Measurements from ENCODE around the gene ART3. TPM values are rescaled to one million over a fixed set of nuclear protein-coding genes. Genes with fewer than 3 reads are reported as not detected.

Gene ART3
- total RNA-seq, 1 donor from 2014 or later, result 7.3 TPM

DNA sequence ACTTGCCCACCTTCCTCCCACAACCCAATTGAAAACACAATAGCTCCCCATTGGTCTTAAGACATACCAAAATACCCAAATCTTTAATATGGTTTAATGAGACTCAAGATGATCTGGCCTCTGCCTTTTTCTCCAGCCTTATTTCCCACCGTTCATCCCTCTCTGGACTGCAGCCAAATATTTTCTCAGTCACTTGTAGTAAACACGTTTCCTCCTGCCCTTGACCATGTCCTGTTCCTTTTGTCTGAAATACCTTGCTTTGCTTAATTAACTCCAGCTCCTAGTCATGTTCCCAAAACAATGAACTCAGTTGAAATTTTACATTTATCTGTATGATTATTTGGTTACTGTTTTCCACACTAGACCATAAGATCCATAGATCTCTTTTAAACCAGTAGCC, 82.1 kb downstream of the ART3 start:
- no peak overlapping the region for H3K27ac Mint-ChIP-seq
- no peak overlapping the region for H3K4me3 Mint-ChIP-seq (ENCODE audit: low read depth)
- H3K36me3 Mint-ChIP-seq (ENCODE audit: insufficient read depth), result peaks cover 10% of the 10 kb centered on the region
- H3K4me1 Mint-ChIP-seq (ENCODE audit: low read depth), result no peaks in the 10 kb centered on the region
- no peaks in the 10 kb centered on the region for H3K27me3 Mint-ChIP-seq
- no peak for DNase-seq (ENCODE audit: low spot score, unreplicated experiment)
- H3K9me3 Mint-ChIP-seq (ENCODE audit: low read depth), result peaks cover 5% of the 10 kb centered on the region
- TF ChIP-seq, protein P1, sequence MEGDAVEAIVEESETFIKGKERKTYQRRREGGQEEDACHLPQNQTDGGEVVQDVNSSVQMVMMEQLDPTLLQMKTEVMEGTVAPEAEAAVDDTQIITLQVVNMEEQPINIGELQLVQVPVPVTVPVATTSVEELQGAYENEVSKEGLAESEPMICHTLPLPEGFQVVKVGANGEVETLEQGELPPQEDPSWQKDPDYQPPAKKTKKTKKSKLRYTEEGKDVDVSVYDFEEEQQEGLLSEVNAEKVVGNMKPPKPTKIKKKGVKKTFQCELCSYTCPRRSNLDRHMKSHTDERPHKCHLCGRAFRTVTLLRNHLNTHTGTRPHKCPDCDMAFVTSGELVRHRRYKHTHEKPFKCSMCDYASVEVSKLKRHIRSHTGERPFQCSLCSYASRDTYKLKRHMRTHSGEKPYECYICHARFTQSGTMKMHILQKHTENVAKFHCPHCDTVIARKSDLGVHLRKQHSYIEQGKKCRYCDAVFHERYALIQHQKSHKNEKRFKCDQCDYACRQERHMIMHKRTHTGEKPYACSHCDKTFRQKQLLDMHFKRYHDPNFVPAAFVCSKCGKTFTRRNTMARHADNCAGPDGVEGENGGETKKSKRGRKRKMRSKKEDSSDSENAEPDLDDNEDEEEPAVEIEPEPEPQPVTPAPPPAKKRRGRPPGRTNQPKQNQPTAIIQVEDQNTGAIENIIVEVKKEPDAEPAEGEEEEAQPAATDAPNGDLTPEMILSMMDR (IDR thresholded peaks at IDR 0.05; ENCODE audit: unreplicated experiment), result no peak

DNA sequence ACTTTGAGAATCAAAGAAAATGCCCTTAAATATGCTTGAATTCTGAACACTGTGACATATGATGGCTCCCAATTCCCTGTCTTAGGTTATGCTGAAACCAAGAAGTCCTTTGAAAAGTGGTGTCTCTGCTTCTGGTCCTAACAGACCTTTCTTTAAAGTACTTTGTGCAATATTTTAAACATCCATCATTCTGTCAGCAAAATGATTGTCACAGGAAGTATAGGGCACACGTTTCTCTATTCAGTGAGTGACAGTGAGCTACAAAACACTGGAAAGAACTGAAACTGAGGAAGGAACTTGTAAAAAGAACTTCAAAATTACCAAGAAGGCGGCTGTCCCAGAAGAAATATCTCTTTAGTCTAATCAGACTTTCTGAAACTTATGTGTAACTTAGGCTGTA, 85.8 kb downstream of the ART3 start:
- no peak overlapping the region for H3K4me3 Mint-ChIP-seq (ENCODE audit: low read depth)
- no peaks in the 10 kb centered on the region for H3K27me3 Mint-ChIP-seq
- H3K36me3 Mint-ChIP-seq (ENCODE audit: insufficient read depth), result peaks cover 20% of the 10 kb centered on the region
- no peak overlapping the region for H3K27ac Mint-ChIP-seq
- no peaks in the 10 kb centered on the region for H3K9me3 Mint-ChIP-seq (ENCODE audit: low read depth)
- H3K4me1 Mint-ChIP-seq (ENCODE audit: low read depth), result no peaks in the 10 kb centered on the region
- DNase-seq (ENCODE audit: low spot score, unreplicated experiment), result no peak
- TF ChIP-seq, protein P1 (IDR thresholded peaks at IDR 0.05; ENCODE audit: unreplicated experiment), result no peak

Other genes with a start within 250 kb of the ART3 start
- gene PPEF2, start 172.3 kb upstream of the ART3 start, total RNA-seq, result not detected in 2 replicates
- 2.7 and 3.2 TPM in 2 replicates for gene NAAA, start 133.7 kb upstream of the ART3 start, total RNA-seq
- 45.0 and 46.2 TPM in 2 replicates for gene SDAD1, start 83.8 kb upstream of the ART3 start, total RNA-seq
- gene CXCL9, start 67.2 kb upstream of the ART3 start, total RNA-seq, result not detected in 2 replicates
- not detected in 2 replicates for gene CXCL10, start 51.2 kb upstream of the ART3 start, total RNA-seq
- not detected in 2 replicates for gene CXCL11, start 38.6 kb upstream of the ART3 start, total RNA-seq
- 67.5 and 68.8 TPM in 2 replicates for gene NUP54, start 73.7 kb downstream of the ART3 start, total RNA-seq
- 92.2 and 98.3 TPM in 2 replicates for gene SCARB2, start 139.1 kb downstream of the ART3 start, total RNA-seq
- gene FAM47E, start 177.0 kb downstream of the ART3 start, total RNA-seq, result 3.4 and 4.0 TPM in 2 replicates
- gene STBD1, start 232.0 kb downstream of the ART3 start, total RNA-seq, result 1.9 TPM in 2 replicates

All from progenitor cell of endocrine pancreas (in vitro differentiated cells).